Skeletal muscle tissue (tissue), 4 donors: Measurements from ENCODE around the gene CPSF7. TPM values are rescaled to one million over a fixed set of nuclear protein-coding genes. Genes with fewer than 3 reads are reported as not detected.
A peak's percentile ranks its signal among the peaks of the same experiment; 100 is the strongest.
"Not testable (repeated sequence)": the region's sequence is repeated elsewhere in the genome, so short reads cannot be mapped to it uniquely, and the experiment has no call there.

ENCODE experiments used
- H3K27ac ChIP-seq: one replicate; pipeline ENCODE4 v1.7.0; 2013; ENCODE audit warnings: mild to moderate bottlenecking, low read depth, low read length, inconsistent platforms
- H3K27me3 ChIP-seq, 3 donors: one replicate each; pipeline ENCODE4 v1.7.0; 2013; ENCODE audit warnings: low read length in 3 of 3; ENCODE audit not compliant: control insufficient read depth in 3 of 3, insufficient read depth in 3 of 3
- H3K36me3 ChIP-seq, 3 donors: one replicate each; pipeline ENCODE4 v1.7.0; 2013; ENCODE audit warnings: low read length in 3 of 3; ENCODE audit not compliant: control insufficient read depth in 3 of 3, insufficient read depth in 3 of 3
- H3K4me1 ChIP-seq, 3 donors: one replicate each; pipeline ENCODE4 v1.7.0; 2013; ENCODE audit warnings: low read length in 3 of 3, mild to moderate bottlenecking in 3 of 3; ENCODE audit not compliant: control insufficient read depth in 3 of 3, insufficient read depth in 3 of 3
- H3K4me3 ChIP-seq, 3 donors: one replicate each; pipeline ENCODE4 v1.7.0; 2013; ENCODE audit warnings: low read length in 3 of 3
- H3K9ac ChIP-seq, 3 donors: one replicate each; pipeline ENCODE4 v1.7.0; 2013; ENCODE audit warnings: low read length in 3 of 3, mild to moderate bottlenecking in 3 of 3, moderate library complexity in 2 of 3, low read depth in 1 of 3
- H3K9me3 ChIP-seq, 3 donors: one replicate each; pipeline ENCODE4 v1.7.0; 2013; ENCODE audit warnings: low read length in 3 of 3; ENCODE audit not compliant: control insufficient read depth in 3 of 3
- total RNA-seq: library from RNA; depleted of rRNA; stranded (reverse); fragments of >200 nt; gene quantifications from one replicate; pipeline ENCODE4 v1.2.3, GENCODE V29; 2014
- donor health status: Osteomylitis.

Gene CPSF7
- total RNA-seq, 1 donor from 2014 or later = 17.7 TPM

DNA sequence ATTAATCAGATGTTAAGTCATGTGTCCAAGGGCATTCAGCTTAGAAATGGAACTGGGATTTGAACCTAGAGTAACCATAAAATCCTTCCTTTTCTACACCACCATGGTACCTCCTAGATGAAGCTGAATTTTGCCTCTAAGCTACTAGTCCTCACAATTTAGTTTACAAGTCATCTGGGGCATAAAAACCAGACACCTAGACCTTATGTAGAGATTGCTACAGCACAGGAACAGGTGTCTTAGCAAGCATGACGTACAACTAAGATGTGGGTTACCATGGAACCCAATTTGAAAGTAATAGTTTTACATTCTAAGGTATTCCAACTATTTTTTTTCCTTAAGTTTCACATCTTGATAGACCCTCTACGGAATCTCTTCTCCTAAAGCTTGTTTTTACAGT, 28.2 kb downstream of the CPSF7 start:
- Histone ChIP-seq H3K36me3 (peaks cover 44 to 60% (median 56%) of the 10 kb centered on the region in 3 donors), H3K9ac (no peak overlapping the region), H3K27ac (no peak overlapping the region), H3K9me3 (no peaks in the 10 kb centered on the region), H3K4me3 (no peak overlapping the region), H3K27me3 (no peaks in the 10 kb centered on the region), H3K4me1 (no peaks in the 10 kb centered on the region)

GRCh38 chr11:61401173-61401572, 28.6 kb downstream of the CPSF7 start:
- H3K9me3 ChIP-seq = no peaks in the 10 kb centered on the region
- no peaks in the 10 kb centered on the region for H3K4me1 ChIP-seq
- no peak overlapping the region for H3K27ac ChIP-seq
- no peak overlapping the region for H3K4me3 ChIP-seq
- no peaks in the 10 kb centered on the region for H3K27me3 ChIP-seq
- H3K36me3 ChIP-seq = peaks cover 44 to 56% (median 52%) of the 10 kb centered on the region in 3 donors
- H3K9ac ChIP-seq = no peak overlapping the region

DNA sequence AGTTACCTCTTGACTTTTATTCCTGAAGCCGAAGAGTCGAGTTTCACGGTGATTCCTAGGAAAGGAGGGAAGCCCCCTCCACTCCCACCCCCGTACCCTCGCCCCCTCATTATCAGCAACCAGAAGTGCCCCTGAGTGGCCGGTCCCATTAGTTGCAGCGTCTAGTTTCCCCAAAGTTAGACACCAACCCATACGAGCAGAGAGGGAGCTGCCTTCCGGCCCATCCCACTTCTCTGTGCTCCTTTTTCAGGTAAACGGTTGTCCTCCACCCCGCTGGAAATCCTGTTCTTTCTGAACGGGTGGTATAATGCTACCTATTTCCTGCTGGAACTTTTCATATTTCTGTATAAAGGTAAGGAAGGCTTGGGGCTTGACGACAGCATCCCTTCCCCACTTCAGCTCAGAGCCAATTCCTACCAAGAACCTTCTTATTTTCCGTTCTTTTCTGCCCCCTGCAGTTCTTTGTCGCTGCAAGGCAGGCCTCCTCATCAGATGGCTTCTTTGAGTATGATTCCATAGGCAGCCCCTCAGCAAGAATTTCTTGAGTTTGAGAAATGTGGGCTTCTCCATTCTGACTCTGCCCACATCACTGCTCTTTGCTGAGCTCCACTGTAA, 36.7 kb downstream of the CPSF7 start:
- Histone ChIP-seq H3K4me1 (peaks cover 13 to 18% (median 14%) of the 10 kb centered on the region in 3 donors), H3K9me3 (no peaks in the 10 kb centered on the region), H3K27ac (peak overlapping the region; percentile 75), H3K9ac (peak overlapping the region; percentile 94 to 95 (median 94)), H3K27me3 (no peaks in the 10 kb centered on the region), H3K36me3 (peaks cover 10 to 18% (median 14%) of the 10 kb centered on the region in 3 donors), H3K4me3 (peak overlapping the region; percentile 96 to 98 (median 97))

GRCh38 chr11:61390161-61390560, 39.6 kb downstream of the CPSF7 start:
- no peaks in the 10 kb centered on the region for H3K27me3 ChIP-seq
- H3K4me1 ChIP-seq = peaks cover 14 to 18% (median 15%) of the 10 kb centered on the region in 3 donors
- H3K9ac ChIP-seq = no peak overlapping the region
- H3K36me3 ChIP-seq = peaks cover 3 to 9% (median 5%) of the 10 kb centered on the region in 3 donors
- H3K9me3 ChIP-seq = no peaks in the 10 kb centered on the region
- no peak overlapping the region for H3K27ac ChIP-seq
- no peak overlapping the region for H3K4me3 ChIP-seq

GRCh38 chr11:61384271-61385242, 45.2 kb downstream of the CPSF7 start:
- no peak overlapping the region for H3K4me3 ChIP-seq
- no peaks in the 10 kb centered on the region for H3K27me3 ChIP-seq
- no peaks in the 10 kb centered on the region for H3K36me3 ChIP-seq
- H3K9me3 ChIP-seq = no peaks in the 10 kb centered on the region
- H3K9ac ChIP-seq = no peak overlapping the region
- H3K4me1 ChIP-seq = peaks cover 0 to 2% (median 0%) of the 10 kb centered on the region in 3 donors
- H3K27ac ChIP-seq = no peak overlapping the region

- H3K4me1 ChIP-seq, H3K4me3 ChIP-seq, H3K36me3 ChIP-seq, H3K9ac ChIP-seq, H3K27ac ChIP-seq, H3K27me3 ChIP-seq, H3K9me3 ChIP-seq: not testable (repeated sequence)
Measured at GRCh38 chr11:61383859-61384258, 45.9 kb downstream of the CPSF7 start.

DNA sequence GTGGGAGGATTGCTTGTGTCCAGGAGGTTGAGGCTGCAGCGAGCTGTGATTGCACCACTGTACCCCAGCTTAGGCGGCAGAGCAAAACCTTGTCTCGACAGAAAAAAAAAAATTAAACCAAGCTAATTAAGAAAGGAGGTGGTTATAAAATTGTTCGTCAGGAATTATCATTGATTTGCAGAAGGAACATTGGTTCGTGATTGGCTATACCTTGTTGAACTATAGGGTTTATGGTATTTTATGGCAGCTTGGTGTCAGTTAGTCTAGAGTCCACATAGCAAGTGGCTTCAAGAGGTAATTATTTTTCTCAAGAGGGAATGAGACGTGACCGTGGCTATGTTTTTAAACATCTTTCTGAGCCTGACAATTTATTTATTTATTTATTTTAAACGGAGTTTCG, 48.9 kb downstream of the CPSF7 start:
- no peak overlapping the region for H3K27ac ChIP-seq
- H3K27me3 ChIP-seq = no peaks in the 10 kb centered on the region
- no peaks in the 10 kb centered on the region for H3K9me3 ChIP-seq
- H3K9ac ChIP-seq = no peak overlapping the region
- peaks cover 0 to 5% (median 2%) of the 10 kb centered on the region in 3 donors for H3K4me1 ChIP-seq
- H3K4me3 ChIP-seq = no peak overlapping the region
- no peaks in the 10 kb centered on the region for H3K36me3 ChIP-seq

DNA sequence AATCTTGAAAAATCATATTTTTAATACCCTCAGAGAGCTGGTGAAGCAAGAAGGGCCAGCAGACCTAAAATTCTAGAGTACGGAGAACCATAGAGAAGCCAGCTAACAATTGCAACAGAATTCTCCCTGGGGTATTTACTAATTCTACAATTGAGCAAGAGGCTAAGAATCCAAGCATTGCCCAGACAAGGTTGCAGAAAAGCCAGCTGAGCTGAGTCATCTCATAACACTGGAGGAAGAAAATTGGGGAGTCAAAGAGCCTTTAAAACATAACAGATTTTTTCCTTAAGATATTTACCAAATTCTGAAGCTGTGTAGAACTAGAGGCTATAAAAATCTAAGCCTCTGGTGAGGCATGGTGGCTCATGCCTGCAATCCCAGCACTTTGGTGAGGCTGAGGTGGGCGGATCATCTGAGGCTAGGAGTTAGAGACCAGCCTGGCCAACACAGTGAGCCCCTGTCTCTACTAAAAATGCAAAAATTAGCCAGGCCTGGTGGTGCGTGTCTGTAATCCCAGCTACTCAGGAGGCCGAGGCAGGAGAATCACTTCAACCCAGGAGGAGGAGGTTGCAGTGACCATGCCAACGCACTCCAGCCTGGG, 51.0 kb downstream of the CPSF7 start:
- no peak overlapping the region for H3K9ac ChIP-seq
- no peaks in the 10 kb centered on the region for H3K36me3 ChIP-seq
- no peak overlapping the region for H3K27ac ChIP-seq
- H3K4me1 ChIP-seq = peaks cover 0 to 11% (median 0%) of the 10 kb centered on the region in 3 donors
- H3K9me3 ChIP-seq = no peaks in the 10 kb centered on the region
- H3K27me3 ChIP-seq = no peaks in the 10 kb centered on the region
- no peak overlapping the region for H3K4me3 ChIP-seq

DNA sequence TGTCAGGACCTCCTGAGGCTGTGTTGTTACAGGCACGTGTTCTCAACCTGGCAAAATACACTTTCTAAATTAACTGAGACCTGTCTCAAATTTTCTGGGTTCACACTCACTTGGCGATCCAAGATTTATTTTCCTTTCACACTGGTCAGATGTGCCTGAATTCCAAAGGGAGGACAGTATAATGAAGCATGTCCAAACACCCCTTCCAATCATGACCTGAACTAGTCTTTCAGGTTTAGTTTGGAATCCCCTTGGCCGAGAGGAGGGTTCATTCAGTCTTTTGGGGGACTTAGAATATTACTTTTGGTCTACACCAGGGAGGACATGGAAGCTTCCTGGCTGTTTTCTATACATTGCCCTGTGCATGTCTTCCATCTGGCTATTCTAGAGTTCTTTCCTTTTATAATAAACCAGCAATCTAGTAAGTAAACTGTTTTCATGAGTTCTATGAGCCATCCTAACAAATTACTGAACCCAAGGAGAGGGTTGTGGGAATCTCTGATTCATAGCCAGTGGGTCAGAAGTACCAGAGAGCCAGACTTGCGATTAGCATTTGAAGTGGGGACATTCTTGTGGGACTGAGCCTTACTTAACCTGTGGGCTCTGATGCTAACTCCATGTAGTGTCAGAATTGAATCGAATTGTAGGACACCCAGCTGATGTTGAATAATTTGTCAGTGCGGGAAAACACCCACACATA, 52.2 kb downstream of the CPSF7 start:
- peaks cover 0 to 2% (median 0%) of the 10 kb centered on the region in 3 donors for H3K36me3 ChIP-seq
- no peaks in the 10 kb centered on the region for H3K27me3 ChIP-seq
- no peak overlapping the region for H3K9ac ChIP-seq
- H3K27ac ChIP-seq = no peak overlapping the region
- no peaks in the 10 kb centered on the region for H3K9me3 ChIP-seq
- H3K4me3 ChIP-seq = no peak overlapping the region
- peaks cover 0 to 11% (median 0%) of the 10 kb centered on the region in 3 donors for H3K4me1 ChIP-seq
